HCT116 (cell line): Measurements from ENCODE around the gene PGRMC2. TPM values are rescaled to one million over a fixed set of nuclear protein-coding genes. Genes with fewer than 3 reads are reported as not detected.

ENCODE experiments used
- ATAC-seq: fragments of 200-7000 bp; cut with Tn5 transposase; 2 replicates; pipeline ENCODE4 v1.9.1; 2020; ENCODE audit warnings: mild to moderate bottlenecking, moderate library complexity
- BruUV-seq: library from RNA; stranded (reverse); fragments of 400-500 nt; replicated peaks from 2 replicates; lab custom pipeline; 2021; lab: Mats Ljungman, UMichigan
- CTCF ChIA-PET: fragments of 300-600 bp; sonication (Branson Sonifier 250); formaldehyde crosslinking; loops from one replicate; lab custom pipeline; 2021; ENCODE audit warnings: antibody characterized with exemption; lab: Charles Lee
- POLR2A ChIA-PET: fragments of 300-600, 350-600 bp; sonication (Branson Sonifier 250); formaldehyde crosslinking; loops from one replicate; lab custom pipeline; 2021; ENCODE audit warnings: antibody characterized with exemption; lab: Charles Lee
- RAD21 ChIA-PET, 2 experiments: fragments of 300-600 bp; sonication (Branson Sonifier 250); formaldehyde crosslinking; loops; one replicate each; lab custom pipeline; 2023; ENCODE audit warnings: low total read pairs in 2 of 2; ENCODE audit not compliant: uncharacterized antibody in 2 of 2, unreplicated experiment in 2 of 2, low non-redundant PET in 1 of 2; lab: Charles Lee
- DNase-seq: peaks from one replicate; pipeline ENCODE4 v3.0.0-alpha.2; 2010; ENCODE audit warnings: low read depth, low spot score
- H2AFZ ChIP-seq: fragments of 200-600 bp; shearing (Covaris generic), sonication (generic); 2 replicates; pipeline ENCODE4 v1.6.1; 2017; ENCODE audit warnings: low read depth, mixed run types, mixed read lengths, antibody characterized with exemption, low read length; ENCODE audit not compliant: poor library complexity, severe bottlenecking
- H3K27ac ChIP-seq: 2 replicates; pipeline ENCODE4 v1.5.1; 2012; ENCODE audit warnings: low read depth, low read length
- H3K27me3 ChIP-seq: fragments of 200-600 bp; sonication (generic); 2 replicates; pipeline ENCODE4 v1.6.1; 2016; ENCODE audit warnings: mixed run types, low read length, mixed read lengths; ENCODE audit not compliant: insufficient read depth
- H3K36me3 ChIP-seq, 2 experiments: fragments of 200-500 bp in 1 of 2; fragments of 200-600 bp in 1 of 2; sonication (Bioruptor generic) in 1 of 2; sonication (generic) in 1 of 2; 2 replicates each; pipeline versions ENCODE4 v1.5.1 to v1.6.1; 2014 to 2016; ENCODE audit warnings: low read length in 2 of 2, inconsistent platforms in 1 of 2, mixed read lengths in 1 of 2, mixed run types in 1 of 2; ENCODE audit not compliant: insufficient read depth in 2 of 2, control insufficient read depth in 1 of 2
- H3K4me1 ChIP-seq, 2 experiments: fragments of 200-600 bp in 1 of 2; sonication (generic) in 1 of 2; 2 replicates each; pipeline versions ENCODE4 v1.5.1 to v1.6.1; 2012 to 2017; ENCODE audit warnings: low read length in 2 of 2, inconsistent platforms in 1 of 2, mild to moderate bottlenecking in 1 of 2, mixed read lengths in 1 of 2, mixed run types in 1 of 2, moderate library complexity in 1 of 2; ENCODE audit not compliant: insufficient read depth in 2 of 2, control insufficient read depth in 1 of 2
- H3K4me2 ChIP-seq: fragments of 200-600 bp; sonication (generic); 2 replicates; pipeline ENCODE4 v1.6.1; 2017; ENCODE audit warnings: mixed run types, low read length, mixed read lengths
- H3K4me3 ChIP-seq, 2 experiments: fragments of 200-600 bp in 1 of 2; sonication (generic) in 1 of 2; replicated peaks in 1 of 2; 2 replicates each; pipeline ENCODE4 v1.5.1; 2011 to 2016; ENCODE audit warnings: low read length in 2 of 2, control low read depth in 1 of 2, low read depth in 1 of 2, mild to moderate bottlenecking in 1 of 2, mixed read lengths in 1 of 2, mixed run types in 1 of 2
- H3K79me2 ChIP-seq: fragments of 200-600 bp; sonication (generic); 2 replicates; pipeline ENCODE4 v1.6.1; 2017; ENCODE audit warnings: mild to moderate bottlenecking, mixed run types, low read length, moderate library complexity, mixed read lengths; ENCODE audit not compliant: insufficient read depth
- H3K9ac ChIP-seq: fragments of 200-600 bp; sonication (generic); 2 replicates; pipeline ENCODE4 v1.6.1; 2016; ENCODE audit warnings: low read length, mixed read lengths
- H3K9me2 ChIP-seq: fragments of 200-600 bp; sonication (generic), shearing (Covaris generic); 2 replicates; pipeline ENCODE4 v1.6.1; 2017; ENCODE audit warnings: mixed run types, mild to moderate bottlenecking, moderate library complexity; ENCODE audit not compliant: insufficient read depth
- H3K9me3 ChIP-seq, 2 experiments: fragments of 200-500 bp in 1 of 2; fragments of 200-600 bp in 1 of 2; sonication (Bioruptor generic) in 1 of 2; sonication (generic) in 1 of 2; 2 replicates each; pipeline ENCODE4 v1.6.1; 2014 to 2017; ENCODE audit warnings: low read length in 2 of 2, mixed read lengths in 2 of 2, inconsistent platforms in 1 of 2, low read depth in 1 of 2, mild to moderate bottlenecking in 1 of 2, mixed run types in 1 of 2, moderate library complexity in 1 of 2; ENCODE audit not compliant: control insufficient read depth in 1 of 2, insufficient read depth in 1 of 2
- H4K20me1 ChIP-seq: fragments of 200-600 bp; sonication (generic), shearing (Covaris generic); 2 replicates; pipeline ENCODE4 v1.6.1; 2017; ENCODE audit warnings: mixed run types, mild to moderate bottlenecking, moderate library complexity; ENCODE audit not compliant: insufficient read depth
- CBX3 ChIP-seq: IDR thresholded peaks from 2 replicates; pipeline ENCODE4 v1.6.1; 2012; ENCODE audit warnings: low read depth
- CEBPB ChIP-seq: IDR thresholded peaks from 2 replicates; pipeline ENCODE4 v1.6.1; 2012; ENCODE audit warnings: low read depth
- EGR1 ChIP-seq: IDR thresholded peaks from 2 replicates; pipeline ENCODE4 v1.6.1; 2012; ENCODE audit warnings: low read depth
- ELF1 ChIP-seq: IDR thresholded peaks from 2 replicates; pipeline ENCODE4 v1.6.1; 2012; ENCODE audit warnings: low read depth, borderline replicate concordance
- EZH2phosphoT487 ChIP-seq: fragments of 200-600 bp; IDR thresholded peaks from 2 replicates; pipeline ENCODE4 v1.6.1; 2018; ENCODE audit warnings: antibody characterized with exemption, borderline replicate concordance
- JUND ChIP-seq: IDR thresholded peaks from 2 replicates; pipeline ENCODE4 v1.6.1; 2012
- POLR2AphosphoS5 ChIP-seq: IDR thresholded peaks from 2 replicates; pipeline ENCODE4 v1.6.1; 2011; ENCODE audit warnings: mild to moderate bottlenecking, low read depth, low read length, moderate library complexity
- RAD21 ChIP-seq: IDR thresholded peaks from 2 replicates; pipeline ENCODE4 v1.6.1; 2012; ENCODE audit warnings: low read depth, mild to moderate bottlenecking
- SIN3A ChIP-seq: IDR thresholded peaks from 2 replicates; pipeline ENCODE4 v1.6.1; 2012; ENCODE audit warnings: low read depth
- SP1 ChIP-seq: IDR thresholded peaks from 2 replicates; pipeline ENCODE4 v1.6.1; 2012; ENCODE audit warnings: low read depth
- SRF ChIP-seq: IDR thresholded peaks from 2 replicates; pipeline ENCODE4 v1.6.1; 2012; ENCODE audit warnings: low read depth
- YY1 ChIP-seq: IDR thresholded peaks from 2 replicates; pipeline ENCODE4 v1.6.1; 2011; ENCODE audit warnings: low read length, low read depth, moderate library complexity, mild to moderate bottlenecking; ENCODE audit not compliant: insufficient replicate concordance; ENCODE audit errors: extremely low read depth
- ZFX ChIP-seq: fragments of 450-650 bp; IDR thresholded peaks from 2 replicates; pipeline ENCODE4 v1.6.1; 2017
- ZNF274 ChIP-seq: fragments of 200-500 bp; sonication (Bioruptor generic); IDR thresholded peaks from 2 replicates; pipeline ENCODE4 v1.6.1; 2014; ENCODE audit warnings: mild to moderate bottlenecking, low read depth, low read length, inconsistent platforms
- intact Hi-C: fragments of 100-400 bp; cut with micrococcal nuclease; formaldehyde crosslinking; loops from 2 replicates; pipeline ENCODE4 v1.10.0; 2022
- total RNA-seq: library from RNA; stranded (reverse); gene quantifications from one replicate; pipeline ENCODE4 v1.2.1, GENCODE V29; 2021; ENCODE audit not compliant: unreplicated experiment
- TF ChIP-seq, protein P1 (sequence below), 3 experiments: fragments of 200-600 bp in 1 of 3; sonication (generic) in 1 of 3; IDR thresholded peaks in 2 of 3; conservative IDR thresholded peaks in 1 of 3; 2 replicates each; pipeline ENCODE4 v1.5.1; 2012 to 2017; ENCODE audit warnings: low read depth in 2 of 3, low read length in 2 of 3, antibody characterized with exemption in 1 of 3, borderline replicate concordance in 1 of 3, control low read depth in 1 of 3, mild to moderate bottlenecking in 1 of 3, mixed read lengths in 1 of 3, mixed run types in 1 of 3, moderate library complexity in 1 of 3; ENCODE audit not compliant: insufficient read depth in 1 of 3

The PGRMC2 gene
- total RNA-seq, 1 experiment from 2014 or later, result 52.3 TPM

- no peak overlapping the region for H3K4me3 ChIP-seq
- no peaks in the 10 kb centered on the region for H4K20me1 ChIP-seq
- intact Hi-C loops, result no loop called here
- H3K79me2 ChIP-seq, result no peaks in the 10 kb centered on the region
- BruUV-seq, result no TSS peak
- H3K9me3 ChIP-seq, result no peaks in the 10 kb centered on the region
- no peaks in the 10 kb centered on the region for H3K36me3 ChIP-seq
- TF ChIP-seq SRF, result no peak
- no peak for TF ChIP-seq EGR1
- no peak for TF ChIP-seq JUND
- TF ChIP-seq ZNF274, result no peak
- H3K27me3 ChIP-seq, result no peaks in the 10 kb centered on the region
- H3K27ac ChIP-seq, result no peak overlapping the region
- no peak overlapping the region for H2AFZ ChIP-seq
- ChIA-PET RAD21 (no interaction called here), CTCF (no interaction called here), POLR2A (no interaction called here)
- no peak for DNase-seq
- no peak overlapping the region for H3K9ac ChIP-seq
- H3K4me2 ChIP-seq, result no peak overlapping the region
- H3K4me1 ChIP-seq, result no peaks in the 10 kb centered on the region
- no peak for ATAC-seq
- H3K9me2 ChIP-seq, result no peaks in the 10 kb centered on the region
Measured at GRCh38 chr4:128298146-128298758, 10.6 kb upstream of the PGRMC2 start.

- H4K20me1 ChIP-seq, result no peaks in the 10 kb centered on the region
- ChIA-PET POLR2A (no interaction called here), RAD21 (no interaction called here), CTCF (no interaction called here)
- ATAC-seq, result no peak
- no peaks in the 10 kb centered on the region for H3K9me3 ChIP-seq
- H3K9me2 ChIP-seq, result no peaks in the 10 kb centered on the region
- TF ChIP-seq, protein P1, sequence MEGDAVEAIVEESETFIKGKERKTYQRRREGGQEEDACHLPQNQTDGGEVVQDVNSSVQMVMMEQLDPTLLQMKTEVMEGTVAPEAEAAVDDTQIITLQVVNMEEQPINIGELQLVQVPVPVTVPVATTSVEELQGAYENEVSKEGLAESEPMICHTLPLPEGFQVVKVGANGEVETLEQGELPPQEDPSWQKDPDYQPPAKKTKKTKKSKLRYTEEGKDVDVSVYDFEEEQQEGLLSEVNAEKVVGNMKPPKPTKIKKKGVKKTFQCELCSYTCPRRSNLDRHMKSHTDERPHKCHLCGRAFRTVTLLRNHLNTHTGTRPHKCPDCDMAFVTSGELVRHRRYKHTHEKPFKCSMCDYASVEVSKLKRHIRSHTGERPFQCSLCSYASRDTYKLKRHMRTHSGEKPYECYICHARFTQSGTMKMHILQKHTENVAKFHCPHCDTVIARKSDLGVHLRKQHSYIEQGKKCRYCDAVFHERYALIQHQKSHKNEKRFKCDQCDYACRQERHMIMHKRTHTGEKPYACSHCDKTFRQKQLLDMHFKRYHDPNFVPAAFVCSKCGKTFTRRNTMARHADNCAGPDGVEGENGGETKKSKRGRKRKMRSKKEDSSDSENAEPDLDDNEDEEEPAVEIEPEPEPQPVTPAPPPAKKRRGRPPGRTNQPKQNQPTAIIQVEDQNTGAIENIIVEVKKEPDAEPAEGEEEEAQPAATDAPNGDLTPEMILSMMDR (IDR thresholded peaks at IDR 0.05 in 2 of 3, conservative IDR thresholded peaks at IDR 0.05 in 1 of 3; ENCODE audit: borderline replicate concordance in 1 of 3, insufficient read depth in 1 of 3, low read depth in 2 of 3, low read length in 2 of 3), result no peak
- TF ChIP-seq SP1 (no peak), EZH2phosphoT487 (no peak), CEBPB (no peak), ELF1 (no peak), RAD21 (no peak), ZNF274 (no peak), ZFX (no peak), CBX3 (no peak), SIN3A (no peak), POLR2AphosphoS5 (no peak), JUND (no peak), YY1 (no peak)
- no TSS peak for BruUV-seq
- H3K4me1 ChIP-seq, result no peaks in the 10 kb centered on the region
- H3K27me3 ChIP-seq, result no peaks in the 10 kb centered on the region
- H3K79me2 ChIP-seq, result no peaks in the 10 kb centered on the region
- H3K9ac ChIP-seq, result no peak overlapping the region
- DNase-seq, result no peak
- H3K4me2 ChIP-seq, result no peak overlapping the region
- no peak overlapping the region for H2AFZ ChIP-seq
- no peak overlapping the region for H3K4me3 ChIP-seq
- no peak overlapping the region for H3K27ac ChIP-seq
- intact Hi-C loops, result no loop called here
- no peaks in the 10 kb centered on the region for H3K36me3 ChIP-seq
Measured at GRCh38 chr4:128295255-128295654, 7.6 kb upstream of the PGRMC2 start.
